BE2C (cell line): ENCODE data around the gene MEG3.

Experiments
- DNase-seq: peaks from one replicate; pipeline ENCODE4 v3.0.0-alpha.2; 2020
- H3K27me3 ChIP-seq: fragments of 250-450 bp; sonication (Bioruptor Pico); 2 replicates; pipeline ENCODE4 v1.5.1; 2020; ENCODE audit warnings: mild to moderate bottlenecking
- H3K36me3 ChIP-seq: fragments of 250-450 bp; sonication (Bioruptor Pico); 2 replicates; pipeline ENCODE4 v1.5.1; 2020; ENCODE audit warnings: mild to moderate bottlenecking
- H3K4me1 ChIP-seq: fragments of 250-450 bp; sonication (Bioruptor Pico); 2 replicates; pipeline ENCODE4 v1.5.1; 2020
- H3K4me3 ChIP-seq: 2 replicates; pipeline ENCODE4 v1.5.1; 2011; ENCODE audit warnings: low read depth, low read length
- H3K9me3 ChIP-seq: fragments of 250-450 bp; sonication (Bioruptor Pico); 2 replicates; pipeline ENCODE4 v1.5.1; 2020
- CTCF ChIP-seq: IDR thresholded peaks from 2 replicates; pipeline ENCODE4 v1.5.1; 2012; ENCODE audit warnings: mild to moderate bottlenecking, low read depth, low read length

MEG3 gene

GRCh38 chr14:100806386-100806785, 19.5 kb upstream of the MEG3 start:
- DNase-seq, result no peak
- TF ChIP-seq CTCF, result no peak
- no peaks in the 10 kb centered on the region; the same call in 1 of the 2 replicates for H3K9me3 ChIP-seq
- H3K36me3 ChIP-seq, result no peaks in the 10 kb centered on the region
- H3K4me1 ChIP-seq, result no peaks in the 10 kb centered on the region
- H3K27me3 ChIP-seq, result no peaks in the 10 kb centered on the region
- H3K4me3 ChIP-seq, result no peak overlapping the region

GRCh38 chr14:100807496-100807895, 18.4 kb upstream of the MEG3 start:
- no peaks in the 10 kb centered on the region for H3K4me1 ChIP-seq
- TF ChIP-seq CTCF, result no peak
- no peaks in the 10 kb centered on the region for H3K27me3 ChIP-seq
- no peaks in the 10 kb centered on the region for H3K36me3 ChIP-seq
- no peak overlapping the region for H3K4me3 ChIP-seq
- no peaks in the 10 kb centered on the region; the same call in 1 of the 2 replicates for H3K9me3 ChIP-seq
- DNase-seq, result no peak

GRCh38 chr14:100807979-100808734, 17.8 kb upstream of the MEG3 start:
- no peaks in the 10 kb centered on the region for H3K36me3 ChIP-seq
- H3K9me3 ChIP-seq, result no peaks in the 10 kb centered on the region; the same call in 1 of the 2 replicates
- H3K4me3 ChIP-seq, result no peak overlapping the region
- no peak for TF ChIP-seq CTCF
- no peaks in the 10 kb centered on the region for H3K4me1 ChIP-seq
- DNase-seq, result no peak
- no peaks in the 10 kb centered on the region for H3K27me3 ChIP-seq

GRCh38 chr14:100810435-100810834, 15.5 kb upstream of the MEG3 start:
- no peaks in the 10 kb centered on the region for H3K27me3 ChIP-seq
- H3K36me3 ChIP-seq, result no peaks in the 10 kb centered on the region
- DNase-seq, result no peak
- no peak overlapping the region for H3K4me3 ChIP-seq
- no peak for TF ChIP-seq CTCF
- no peaks in the 10 kb centered on the region for H3K4me1 ChIP-seq
- H3K9me3 ChIP-seq, result no peaks in the 10 kb centered on the region; the same call in 1 of the 2 replicates

- no peak for DNase-seq
- no peaks in the 10 kb centered on the region for H3K4me1 ChIP-seq
- no peaks in the 10 kb centered on the region; the same call in 1 of the 2 replicates for H3K9me3 ChIP-seq
- TF ChIP-seq CTCF, result no peak
- no peak overlapping the region for H3K4me3 ChIP-seq
- H3K36me3 ChIP-seq, result no peaks in the 10 kb centered on the region
- H3K27me3 ChIP-seq, result no peaks in the 10 kb centered on the region
Observed at GRCh38 chr14:100810861-100811461, 15.0 kb upstream of the MEG3 start.

- H3K4me3 ChIP-seq, result no peak overlapping the region
- no peak for TF ChIP-seq CTCF
- no peaks in the 10 kb centered on the region for H3K4me1 ChIP-seq
Observed at GRCh38 chr14:100813291-100813690, 12.6 kb upstream of the MEG3 start.

More at GRCh38 chr14:100813291-100813690, 12.6 kb upstream of the MEG3 start:
- DNase-seq, result no peak
- Histone ChIP-seq H3K36me3 (no peaks in the 10 kb centered on the region), H3K9me3 (no peaks in the 10 kb centered on the region; the same call in 1 of the 2 replicates), H3K27me3 (no peaks in the 10 kb centered on the region)
